Iris pigment epithelial cell (primary cell): ENCODE measurements around the gene SMIM35.

Experiments used
- DNase-seq: peaks from one replicate; pipeline ENCODE4 v3.0.0-alpha.2; 2011; ENCODE audit warnings: low read depth

The SMIM35 gene

DNA sequence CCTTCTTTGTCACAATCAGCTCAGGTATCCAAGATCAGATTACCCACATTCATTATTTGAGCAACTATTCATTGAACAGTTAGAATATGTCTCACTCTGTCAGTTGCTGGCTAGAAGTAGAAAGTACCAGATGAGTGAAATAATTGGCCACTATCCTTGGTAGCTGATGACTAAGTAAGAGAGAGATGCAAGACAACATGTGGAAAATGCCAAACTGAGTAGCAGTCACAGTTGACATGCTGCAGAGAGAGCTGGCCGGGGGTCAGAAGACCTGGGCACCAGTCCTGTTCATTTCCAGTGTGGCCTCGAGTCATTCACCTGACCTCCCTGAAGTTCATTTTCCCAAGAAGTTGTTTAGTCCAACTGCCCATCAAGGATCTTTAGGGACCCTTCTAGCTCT lies 22.5 kb upstream of the SMIM35 start:
- DNase-seq = peak; percentile 27

- DNase-seq = no peak
Observed at GRCh38 chr11:118108513-118108912, 21.8 kb upstream of the SMIM35 start.

- DNase-seq = no peak
Observed at GRCh38 chr11:118106789-118107335, 20.1 kb upstream of the SMIM35 start.

GRCh38 chr11:118105657-118106305 lies 19.0 kb upstream of the SMIM35 start:
- no peak for DNase-seq

GRCh38 chr11:118104491-118104890 lies 17.7 kb upstream of the SMIM35 start:
- DNase-seq = no peak

DNA sequence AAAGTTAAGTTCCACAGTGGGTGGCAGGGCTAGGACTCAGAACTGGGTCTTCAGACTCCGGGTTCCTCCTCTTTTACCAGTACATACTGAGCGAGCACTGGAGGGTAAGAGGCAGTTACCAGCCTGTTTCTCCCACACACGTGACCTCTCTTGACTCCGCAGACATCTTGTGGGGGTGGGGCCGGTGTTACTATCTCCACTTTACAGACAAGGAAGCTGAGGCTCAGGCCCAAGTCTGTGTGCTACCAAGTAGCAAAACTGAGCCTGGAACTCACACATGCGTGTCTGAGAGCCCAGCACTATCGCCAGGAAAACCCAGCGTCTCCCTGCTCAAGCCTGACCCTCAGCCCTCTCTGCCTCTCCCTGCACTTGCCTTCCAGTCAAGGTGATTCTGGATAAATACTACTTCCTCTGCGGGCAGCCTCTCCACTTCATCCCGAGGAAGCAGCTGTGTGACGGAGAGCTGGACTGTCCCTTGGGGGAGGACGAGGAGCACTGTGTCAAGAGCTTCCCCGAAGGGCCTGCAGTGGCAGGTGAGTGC lies 16.0 kb upstream of the SMIM35 start:
- no peak for DNase-seq

DNA sequence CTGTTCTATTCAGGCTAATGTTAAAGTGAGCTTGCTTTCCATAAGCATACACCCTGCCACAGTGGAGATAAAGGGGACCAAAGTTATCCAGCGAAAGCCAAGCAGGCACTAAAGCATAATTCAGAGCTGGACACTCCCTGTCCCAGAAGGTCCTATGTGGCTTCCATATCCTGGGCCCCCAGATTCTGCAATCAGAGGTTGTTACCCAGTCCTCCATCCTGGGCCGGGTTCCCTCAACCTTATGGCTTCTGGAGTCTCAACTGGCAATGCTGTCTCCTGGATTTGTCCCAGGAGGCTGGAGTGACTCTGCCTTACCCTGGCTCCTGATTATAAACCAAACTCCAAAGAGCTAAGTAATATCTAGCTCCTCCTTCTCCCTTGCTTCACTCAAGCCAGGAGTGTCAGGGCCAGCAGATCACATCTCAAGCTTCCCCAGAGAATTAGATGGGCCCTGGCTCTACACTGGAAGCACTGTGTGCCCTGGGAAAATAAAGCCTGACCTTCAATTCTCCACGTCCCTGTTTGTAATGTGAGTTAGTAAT lies 14.0 kb upstream of the SMIM35 start:
- no peak for DNase-seq

DNA sequence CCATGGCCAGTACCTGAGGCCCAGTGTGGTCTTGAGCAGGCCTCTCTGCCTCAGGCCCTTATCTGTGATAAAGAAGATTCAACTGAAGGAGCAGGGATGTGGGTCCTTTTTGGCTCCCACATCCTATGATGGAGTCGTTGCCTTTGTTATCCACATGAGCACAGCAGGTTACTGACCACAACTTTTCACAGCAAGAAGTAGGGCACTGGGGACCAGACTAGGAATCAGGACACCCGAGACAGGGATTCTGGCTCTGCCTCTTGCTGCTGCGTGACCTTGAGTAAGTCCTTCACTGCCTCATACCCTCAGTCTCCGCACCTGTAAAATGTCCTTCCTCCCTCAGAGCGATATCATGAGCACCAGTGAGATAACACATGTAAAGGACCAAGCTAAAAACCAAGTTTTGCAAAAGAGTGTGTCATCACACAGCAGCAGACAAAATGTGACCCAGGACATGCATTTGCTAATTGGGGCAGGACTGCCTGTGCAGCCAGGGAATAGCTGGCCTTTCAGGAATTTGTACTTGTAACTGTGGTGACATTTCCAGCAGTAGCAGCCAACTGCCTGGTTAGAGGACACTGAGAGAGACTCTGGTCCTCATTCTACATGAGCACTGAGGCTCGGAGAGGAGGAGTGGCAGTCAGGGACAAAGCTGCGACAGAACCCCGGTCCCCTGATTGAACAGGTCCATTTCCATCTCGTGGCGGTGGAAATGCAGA lies 13.2 kb upstream of the SMIM35 start:
- no peak for DNase-seq

GRCh38 chr11:118098996-118099837 lies 12.5 kb upstream of the SMIM35 start:
- no peak for DNase-seq

DNA sequence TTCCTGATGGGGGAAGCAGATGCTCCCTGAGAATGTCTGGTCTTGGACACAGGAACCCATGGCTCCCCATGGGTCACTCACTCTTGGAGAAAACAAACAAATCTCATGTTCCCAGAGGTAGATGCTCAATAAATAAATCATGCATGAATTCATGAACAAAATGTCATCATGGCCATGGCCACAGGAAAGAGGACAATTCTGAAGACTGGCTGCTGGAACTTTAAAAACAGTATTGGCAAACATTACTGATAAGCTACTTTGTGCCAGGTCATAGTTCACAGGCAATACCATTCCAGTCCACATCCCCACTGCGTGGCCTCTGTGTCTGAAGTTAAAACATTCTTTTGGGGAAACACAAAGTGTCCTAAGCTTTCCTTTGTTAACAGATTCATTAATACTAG lies 9.2 kb upstream of the SMIM35 start:
- no peak for DNase-seq

DNA sequence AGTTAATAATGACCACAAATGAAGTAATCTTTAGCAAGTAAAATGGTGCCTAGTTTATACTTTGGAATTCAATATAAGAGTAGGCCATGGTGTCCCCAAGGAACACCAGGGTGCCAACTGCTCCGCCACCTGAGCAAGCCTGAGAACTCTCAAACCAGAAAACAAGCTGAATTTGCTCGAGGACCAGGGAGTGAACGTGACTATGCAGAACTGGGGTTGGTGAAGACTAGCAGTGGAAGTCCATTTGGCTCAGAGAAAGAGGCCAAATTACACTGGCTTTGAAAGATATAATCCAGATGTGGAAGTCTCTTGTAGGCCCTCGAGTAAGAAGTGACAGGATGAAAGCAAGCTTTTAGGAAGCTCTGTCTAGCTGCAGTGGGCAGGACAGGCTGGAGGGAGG lies 8.7 kb upstream of the SMIM35 start:
- no peak for DNase-seq

DNA sequence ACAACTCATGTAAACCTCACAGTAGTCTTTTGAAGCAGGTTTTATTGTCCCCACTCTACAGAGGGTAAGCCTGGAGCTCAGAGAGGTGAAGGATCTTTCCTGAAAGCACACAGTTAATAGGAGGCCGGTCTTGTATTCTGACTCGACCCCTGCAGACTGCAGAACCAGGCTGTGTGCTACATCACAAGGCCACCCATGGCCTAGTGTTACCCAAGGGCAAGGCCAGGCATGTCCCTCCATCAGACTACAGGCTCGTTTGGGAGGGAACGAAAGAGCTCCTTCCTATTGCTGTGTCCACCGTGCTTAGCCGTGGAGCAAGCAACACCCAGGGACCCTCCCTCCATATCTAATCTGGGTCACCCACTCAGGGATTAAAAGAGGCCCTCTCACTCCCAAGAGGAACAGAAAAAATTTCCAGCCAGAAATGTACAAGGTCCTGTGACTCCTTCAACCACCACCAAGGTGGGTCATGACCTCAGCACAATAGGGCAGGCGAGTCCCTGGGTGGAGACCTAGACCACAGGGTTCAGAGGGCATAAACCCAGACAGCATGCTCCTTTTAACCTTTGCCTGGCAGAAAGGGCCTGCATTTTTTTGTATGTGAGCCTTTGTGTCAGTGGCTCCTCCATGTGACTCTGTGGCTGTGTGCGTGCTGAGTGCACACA lies 6.3 kb upstream of the SMIM35 start:
- no peak for DNase-seq

GRCh38 chr11:118091690-118092089 lies 4.9 kb upstream of the SMIM35 start:
- no peak for DNase-seq

DNA sequence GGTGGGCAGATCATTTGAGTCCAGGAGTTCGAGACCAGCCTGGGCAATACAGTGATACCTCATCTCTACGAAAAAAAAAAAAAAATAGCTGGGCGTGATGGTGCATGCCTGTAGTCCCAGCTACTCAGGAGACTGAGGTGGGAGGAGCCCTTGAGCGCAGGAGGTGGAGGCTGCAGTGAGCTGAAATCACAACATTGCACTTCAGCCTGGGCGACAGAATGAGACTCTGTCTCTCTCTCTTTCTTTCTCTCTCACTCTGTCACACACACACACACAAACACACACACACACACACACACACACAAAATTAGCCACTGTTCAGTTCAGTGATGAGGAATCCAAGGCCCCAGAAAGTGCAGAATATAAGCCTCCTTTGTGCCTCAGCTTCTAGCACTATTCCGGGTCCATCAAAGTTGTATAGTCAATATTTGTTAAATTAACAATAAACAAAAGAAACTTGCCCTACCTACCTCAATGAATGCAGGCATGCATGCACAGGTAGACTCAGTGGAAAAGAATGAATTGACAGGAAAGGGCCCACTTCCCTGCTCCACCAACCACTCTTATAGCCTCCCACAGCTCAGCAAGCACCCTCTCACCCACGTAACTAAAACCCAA lies 3.9 kb upstream of the SMIM35 start:
- no peak for DNase-seq

- peak; percentile 18 for DNase-seq
Observed at GRCh38 chr11:118088531-118088930, 1.8 kb upstream of the SMIM35 start.

- DNase-seq = no peak
Observed at GRCh38 chr11:118087931-118088330, 1.2 kb upstream of the SMIM35 start.

DNA sequence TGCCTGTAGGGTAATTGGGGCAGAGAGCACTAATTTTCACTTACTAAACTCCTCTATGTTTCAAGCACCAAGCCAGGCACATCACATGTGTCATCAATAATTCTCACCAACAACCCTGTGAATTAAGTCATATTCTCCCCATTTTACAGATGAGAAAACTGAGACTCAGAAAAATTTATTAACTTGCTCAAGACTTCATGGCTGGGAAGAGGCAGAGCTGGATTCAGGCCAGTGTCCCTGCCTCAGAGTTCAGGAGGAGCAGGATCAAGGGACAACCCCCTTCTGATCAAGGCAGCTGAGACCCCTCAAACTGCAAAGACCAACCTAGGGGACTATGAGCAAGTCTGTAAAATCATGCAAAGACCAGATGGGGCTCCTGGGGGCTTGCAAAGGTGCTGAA lies 2.1 kb downstream of the SMIM35 start:
- DNase-seq = no peak

DNA sequence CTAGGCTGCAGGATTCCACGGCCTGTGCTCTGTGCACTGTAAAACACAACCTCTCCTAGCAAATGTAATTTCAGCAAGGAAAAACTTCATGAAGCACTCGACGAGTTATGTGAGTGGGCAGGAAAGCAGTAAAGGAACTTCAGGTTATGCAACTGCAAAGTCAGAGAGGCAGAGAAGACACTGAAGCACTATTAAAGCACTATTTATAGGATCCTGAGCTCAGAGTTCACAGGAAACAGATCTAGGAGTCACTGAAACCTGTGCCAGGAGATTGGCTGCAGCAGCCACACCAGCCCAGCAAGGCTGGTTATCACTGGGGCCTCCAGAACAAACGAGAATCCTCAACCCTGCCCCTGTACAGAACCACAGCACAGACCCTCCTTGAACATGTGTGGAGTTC lies 2.5 kb downstream of the SMIM35 start:
- DNase-seq = peak; percentile 18

GRCh38 chr11:118082880-118083552 lies 3.7 kb downstream of the SMIM35 start:
- no peak for DNase-seq

DNA sequence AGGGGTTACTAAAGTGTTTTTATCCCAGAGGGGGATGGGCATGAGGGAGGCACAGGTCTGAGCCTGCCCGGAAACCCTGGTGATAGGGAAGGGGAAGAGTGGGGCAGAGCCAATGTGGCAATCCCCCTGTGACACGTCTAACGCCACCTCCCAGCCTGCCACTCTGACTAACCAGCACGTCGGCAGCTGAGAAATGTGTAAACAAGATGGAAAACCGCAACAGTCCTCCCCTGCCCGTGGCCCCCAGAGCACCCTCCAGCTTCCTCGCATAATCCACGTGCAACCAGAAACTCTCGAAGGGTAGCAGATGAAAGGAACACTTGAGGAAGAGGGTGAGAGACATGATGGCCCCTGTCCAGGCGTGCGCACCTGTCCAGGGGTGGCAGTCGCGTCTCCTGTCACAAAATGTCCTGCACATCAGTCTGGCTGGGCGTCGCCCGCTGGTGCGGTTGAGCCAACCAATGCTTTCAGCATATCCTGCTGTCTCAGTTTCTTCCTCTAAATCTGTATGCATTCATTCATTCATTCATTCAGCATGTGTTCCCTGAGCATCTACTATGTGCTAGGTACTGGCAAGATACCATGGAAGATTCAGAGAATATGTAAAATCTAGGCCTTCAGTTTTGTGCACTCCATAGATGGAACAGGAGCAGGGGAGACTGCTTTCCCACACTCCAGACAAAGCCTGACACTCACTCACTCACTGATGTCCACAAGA lies 5.4 kb downstream of the SMIM35 start:
- no peak for DNase-seq
